Activated CD4-positive, alpha-beta memory T cell treated with anti-CD3 and anti-CD28 coated beads, Interleukin-2, amount 10 ng/mL, durations not matched to agents 7 days and 5 days (primary cell): Measurements from ENCODE around the gene SLC9A1. TPM values are rescaled to one million over a fixed set of nuclear protein-coding genes. Genes with fewer than 3 reads are reported as not detected.

Source experiments
- CTCF ChIA-PET: fragments of 350-600 bp; sonication (Branson Sonifier 250); formaldehyde crosslinking; loops from one replicate; lab custom pipeline; 2021; ENCODE audit warnings: antibody characterized with exemption, inconsistent platforms; lab: Charles Lee
- POLR2A ChIA-PET: fragments of 350-600 bp; sonication (Branson Sonifier 250); formaldehyde crosslinking; loops from one replicate; lab custom pipeline; 2021; ENCODE audit warnings: antibody characterized with exemption; lab: Charles Lee
- DNase-seq: peaks from one replicate; pipeline ENCODE4 v3.0.0-alpha.2; 2020
- H3K27ac Mint-ChIP-seq: one replicate; pipeline ENCODE4 v1.8.0; 2021; ENCODE audit warnings: mild to moderate bottlenecking, mixed read lengths
- H3K27me3 Mint-ChIP-seq: one replicate; pipeline ENCODE4 v1.8.0; 2021; ENCODE audit warnings: mixed read lengths
- H3K36me3 Mint-ChIP-seq: one replicate; pipeline ENCODE4 v1.8.0; 2021; ENCODE audit warnings: low read depth, mixed read lengths
- H3K4me1 Mint-ChIP-seq: one replicate; pipeline ENCODE4 v1.8.0; 2021; ENCODE audit warnings: mixed read lengths
- H3K4me3 Mint-ChIP-seq: one replicate; pipeline ENCODE4 v1.8.0; 2021; ENCODE audit warnings: mild to moderate bottlenecking, mixed read lengths
- H3K9me3 Mint-ChIP-seq: one replicate; pipeline ENCODE4 v1.8.0; 2021; ENCODE audit warnings: mixed read lengths
- total RNA-seq, 2 experiments: library from RNA; stranded (reverse); gene quantifications; one replicate each; pipeline ENCODE4 v1.2.3, GENCODE V29; 2021

SLC9A1 gene
- total RNA-seq, 2 experiments from 2014 or later: 26.6 to 27.5 TPM

GRCh38 chr1:27138927-27139326 lies 16.0 kb downstream of the SLC9A1 start:
- Mint-ChIP-seq H3K9me3 (no peaks in the 10 kb centered on the region), H3K27ac (peak overlapping the region; percentile 45), H3K27me3 (no peaks in the 10 kb centered on the region), H3K4me3 (no peak overlapping the region), H3K4me1 (peaks cover 49% of the 10 kb centered on the region), H3K36me3 (peaks cover 8% of the 10 kb centered on the region)
- DNase-seq: no peak
- POLR2A ChIA-PET: interaction anchor here (5.0 to 11.3 kb wide), 2 partner anchors 14 to 25 kb away, joined by 29 to 205 read pairs; partner anchors contain the start of gene SLC9A1
- CTCF ChIA-PET: interaction anchor here (1.1 to 4.8 kb wide), 3 partner anchors 16 to 27 kb away, joined by 6 to 33 read pairs (median 17); partner anchors contain the start of gene SLC9A1

- H3K27ac Mint-ChIP-seq: peak overlapping the region; percentile 97
- no peaks in the 10 kb centered on the region for H3K9me3 Mint-ChIP-seq
- H3K27me3 Mint-ChIP-seq: no peaks in the 10 kb centered on the region
- peaks cover 8% of the 10 kb centered on the region for H3K36me3 Mint-ChIP-seq
- ChIA-PET CTCF (interaction anchor here (2.0 to 4.8 kb wide), 3 partner anchors 14 to 26 kb away, joined by 6 to 33 read pairs (median 17); partner anchors contain the start of gene SLC9A1), POLR2A (interaction anchor here (1.4 to 11.3 kb wide), 3 partner anchors 14 to 96 kb away, joined by 3 to 205 read pairs (median 29); partner anchors contain the start of genes SLC9A1 and WDTC1)
- no peak for DNase-seq
- H3K4me3 Mint-ChIP-seq: no peak overlapping the region
- H3K4me1 Mint-ChIP-seq: peaks cover 49% of the 10 kb centered on the region
Measured at GRCh38 chr1:27138368-27138767, 16.6 kb downstream of the SLC9A1 start.

GRCh38 chr1:27137544-27138075 lies 17.3 kb downstream of the SLC9A1 start:
- DNase-seq: no peak
- H3K27ac Mint-ChIP-seq: peak overlapping the region; percentile 97
- ChIA-PET POLR2A (interaction anchor here (0.8 to 11.3 kb wide), 7 partner anchors 9 to 635 kb away, joined by 3 to 205 read pairs (median 5); partner anchors contain the start of genes SLC9A1, STX12 and WDTC1), CTCF (interaction anchor here (0.8 to 4.8 kb wide), 4 partner anchors 15 to 59 kb away, joined by 3 to 33 read pairs (median 12); partner anchors contain the start of gene SLC9A1)
- H3K4me3 Mint-ChIP-seq: no peak overlapping the region
- no peaks in the 10 kb centered on the region for H3K9me3 Mint-ChIP-seq
- no peaks in the 10 kb centered on the region for H3K27me3 Mint-ChIP-seq
- peaks cover 8% of the 10 kb centered on the region for H3K36me3 Mint-ChIP-seq
- H3K4me1 Mint-ChIP-seq: peaks cover 43% of the 10 kb centered on the region

- H3K27ac Mint-ChIP-seq: peak overlapping the region; percentile 97
- no peaks in the 10 kb centered on the region for H3K27me3 Mint-ChIP-seq
- H3K4me3 Mint-ChIP-seq: peak overlapping the region; percentile 82
- peak; percentile 89 for DNase-seq
- H3K36me3 Mint-ChIP-seq: peaks cover 8% of the 10 kb centered on the region
- H3K9me3 Mint-ChIP-seq: no peaks in the 10 kb centered on the region
- ChIA-PET POLR2A (interaction anchor here (0.8 to 11.3 kb wide), 7 partner anchors 9 to 636 kb away, joined by 3 to 205 read pairs (median 5); partner anchors contain the start of genes SLC9A1, STX12 and WDTC1), CTCF (interaction anchor here (0.8 to 4.8 kb wide), 5 partner anchors 15 to 60 kb away, joined by 3 to 33 read pairs (median 6); partner anchors contain the start of gene SLC9A1)
- peaks cover 42% of the 10 kb centered on the region for H3K4me1 Mint-ChIP-seq
Measured at GRCh38 chr1:27136998-27137542, 17.9 kb downstream of the SLC9A1 start.

GRCh38 chr1:27136236-27136551 lies 18.7 kb downstream of the SLC9A1 start:
- DNase-seq: peak; percentile 25
- Mint-ChIP-seq H3K4me1 (peaks cover 42% of the 10 kb centered on the region), H3K9me3 (no peaks in the 10 kb centered on the region), H3K4me3 (peak overlapping the region; percentile 82), H3K36me3 (peaks cover 8% of the 10 kb centered on the region), H3K27me3 (no peaks in the 10 kb centered on the region), H3K27ac (peak overlapping the region; percentile 97)
- ChIA-PET CTCF (interaction anchor here (1.1 to 4.8 kb wide), 5 partner anchors 14 to 34 kb away, joined by 3 to 33 read pairs (median 6); partner anchors contain the start of gene SLC9A1), POLR2A (interaction anchor here (0.9 to 11.3 kb wide), 6 partner anchors 8 to 27 kb away, joined by 3 to 205 read pairs (median 6); partner anchors contain the start of gene SLC9A1)

- Mint-ChIP-seq H3K4me1 (peaks cover 42% of the 10 kb centered on the region), H3K27me3 (no peaks in the 10 kb centered on the region), H3K9me3 (no peaks in the 10 kb centered on the region), H3K36me3 (peaks cover 8% of the 10 kb centered on the region), H3K4me3 (no peak overlapping the region), H3K27ac (peak overlapping the region; percentile 97)
- DNase-seq: no peak
- POLR2A ChIA-PET: interaction anchor here (0.9 to 11.3 kb wide), 5 partner anchors 8 to 27 kb away, joined by 3 to 205 read pairs (median 8); partner anchors contain the start of gene SLC9A1
- CTCF ChIA-PET: interaction anchor here (1.1 to 4.8 kb wide), 3 partner anchors 15 to 24 kb away, joined by 3 to 33 read pairs (median 17); partner anchors contain the start of gene SLC9A1
Measured at GRCh38 chr1:27135541-27136235, 19.2 kb downstream of the SLC9A1 start.

- Mint-ChIP-seq H3K27me3 (no peaks in the 10 kb centered on the region), H3K4me1 (peaks cover 35% of the 10 kb centered on the region), H3K4me3 (no peak overlapping the region), H3K36me3 (peaks cover 8% of the 10 kb centered on the region), H3K27ac (no peak overlapping the region), H3K9me3 (no peaks in the 10 kb centered on the region)
- no peak for DNase-seq
- ChIA-PET POLR2A (interaction anchor here (11.3 kb wide), 1 partner anchor 18 kb away, joined by 205 read pairs; the partner anchor contains the start of gene SLC9A1), CTCF (interaction anchor here (1.3 to 2.8 kb wide), 3 partner anchors 20 to 34 kb away, joined by 3 to 12 read pairs (median 3); partner anchors contain the start of gene SLC9A1)
Measured at GRCh38 chr1:27133991-27134390, 20.9 kb downstream of the SLC9A1 start.

- DNase-seq: no peak
- H3K9me3 Mint-ChIP-seq: no peaks in the 10 kb centered on the region
- H3K36me3 Mint-ChIP-seq: peaks cover 3% of the 10 kb centered on the region
- no peak overlapping the region for H3K27ac Mint-ChIP-seq
- ChIA-PET CTCF (interaction anchor here (2.8 kb wide), 1 partner anchor 21 kb away, joined by 12 read pairs; the partner anchor contains the start of gene SLC9A1), POLR2A (interaction anchor here (0.7 to 11.3 kb wide), 2 partner anchors 15 to 19 kb away, joined by 3 to 205 read pairs; partner anchors contain the start of gene SLC9A1)
- H3K4me3 Mint-ChIP-seq: no peak overlapping the region
- no peaks in the 10 kb centered on the region for H3K27me3 Mint-ChIP-seq
- H3K4me1 Mint-ChIP-seq: peaks cover 31% of the 10 kb centered on the region
Measured at GRCh38 chr1:27133158-27133557, 21.8 kb downstream of the SLC9A1 start.

GRCh38 chr1:27132624-27133023 lies 22.3 kb downstream of the SLC9A1 start:
- CTCF ChIA-PET: interaction anchor here (2.8 kb wide), 1 partner anchor 22 kb away, joined by 12 read pairs; the partner anchor contains the start of gene SLC9A1
- DNase-seq: no peak
- Mint-ChIP-seq H3K27me3 (no peaks in the 10 kb centered on the region), H3K36me3 (peaks cover 3% of the 10 kb centered on the region), H3K4me3 (no peak overlapping the region), H3K9me3 (no peaks in the 10 kb centered on the region), H3K4me1 (peaks cover 25% of the 10 kb centered on the region), H3K27ac (no peak overlapping the region)
- POLR2A ChIA-PET: no interaction called here

- ChIA-PET POLR2A (no interaction called here), CTCF (no interaction called here)
- peaks cover 3% of the 10 kb centered on the region for H3K36me3 Mint-ChIP-seq
- H3K4me3 Mint-ChIP-seq: no peak overlapping the region
- no peak overlapping the region for H3K27ac Mint-ChIP-seq
- peaks cover 21% of the 10 kb centered on the region for H3K4me1 Mint-ChIP-seq
- no peaks in the 10 kb centered on the region for H3K27me3 Mint-ChIP-seq
- no peak for DNase-seq
- H3K9me3 Mint-ChIP-seq: no peaks in the 10 kb centered on the region
Measured at GRCh38 chr1:27132147-27132546, 22.8 kb downstream of the SLC9A1 start.

- CTCF ChIA-PET: interaction anchor here (1.4 kb wide), 1 partner anchor 85 kb away, joined by 5 read pairs; no protein-coding TSS in a partner anchor
- POLR2A ChIA-PET: no interaction called here
- Mint-ChIP-seq H3K9me3 (no peaks in the 10 kb centered on the region), H3K36me3 (peaks cover 3% of the 10 kb centered on the region), H3K27ac (no peak overlapping the region), H3K4me1 (peaks cover 7% of the 10 kb centered on the region), H3K4me3 (no peak overlapping the region), H3K27me3 (no peaks in the 10 kb centered on the region)
- no peak for DNase-seq
Measured at GRCh38 chr1:27130798-27131197, 24.1 kb downstream of the SLC9A1 start.

GRCh38 chr1:27129225-27129624 lies 25.7 kb downstream of the SLC9A1 start:
- Mint-ChIP-seq H3K36me3 (peaks cover 2% of the 10 kb centered on the region), H3K4me3 (no peak overlapping the region), H3K27ac (no peak overlapping the region), H3K4me1 (peaks cover 2% of the 10 kb centered on the region), H3K27me3 (no peaks in the 10 kb centered on the region), H3K9me3 (no peaks in the 10 kb centered on the region)
- DNase-seq: no peak
- ChIA-PET CTCF (interaction anchor here (0.9 kb wide), 1 partner anchor 26 kb away, joined by 5 read pairs; the partner anchor contains the start of gene SLC9A1), POLR2A (interaction anchor here (2.1 kb wide), 1 partner anchor 7 kb away, joined by 8 read pairs; no protein-coding TSS in a partner anchor)
